Measurements from ENCODE around the gene IPMK. TPM values are rescaled to one million over a fixed set of nuclear protein-coding genes. Genes with fewer than 3 reads are reported as not detected.
"Not testable (repeated sequence)": the region's sequence is repeated elsewhere in the genome, so short reads cannot be mapped to it uniquely, and the experiment has no call there.

Gene IPMK
- total RNA-seq, 2 donors from 2014 or later = 1.5 to 7.5 TPM

DNA sequence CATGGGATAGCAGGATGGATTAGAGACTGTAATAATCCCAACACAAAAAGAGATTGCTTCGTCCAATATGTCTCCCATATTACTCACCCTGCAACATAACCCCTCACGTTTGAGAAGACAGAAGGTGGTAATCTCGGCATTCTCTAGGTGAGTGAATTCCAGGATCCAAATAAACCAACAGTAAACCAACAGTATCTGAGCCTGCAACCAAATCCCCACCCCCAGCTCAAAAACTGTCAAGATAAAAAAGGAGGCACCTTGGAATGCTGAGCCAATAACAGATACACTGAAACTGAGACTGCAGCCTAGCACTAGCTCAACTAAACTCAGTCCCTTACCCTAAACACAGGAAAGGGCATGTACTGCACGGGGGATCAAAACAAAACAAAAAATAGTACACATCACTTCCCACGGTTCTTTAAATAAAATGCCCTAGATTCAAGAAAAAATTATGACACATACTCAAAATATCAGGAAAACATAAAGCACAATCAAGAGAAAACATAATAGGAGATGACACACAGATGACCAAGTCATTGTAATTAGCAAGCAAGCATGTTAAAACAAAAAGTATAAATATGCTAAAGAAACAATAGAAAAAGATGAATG, 28.0 kb downstream of the IPMK start:
- H3K36me3 ChIP-seq = no peaks in the 10 kb centered on the region
- ATAC-seq (ENCODE audit: insufficient number of reproducible peaks, low FRiP score, low read depth) (no peak), DNase-seq (ENCODE audit: low spot score) (no peak)
- H3K4me3 ChIP-seq = no peak overlapping the region
- peaks cover 0 to 8% of the 10 kb centered on the region in 2 donors for H3K4me1 ChIP-seq (ENCODE audit: control insufficient read depth in 1 of 2, low read depth in 2 of 2)
- TF ChIP-seq, protein P1, sequence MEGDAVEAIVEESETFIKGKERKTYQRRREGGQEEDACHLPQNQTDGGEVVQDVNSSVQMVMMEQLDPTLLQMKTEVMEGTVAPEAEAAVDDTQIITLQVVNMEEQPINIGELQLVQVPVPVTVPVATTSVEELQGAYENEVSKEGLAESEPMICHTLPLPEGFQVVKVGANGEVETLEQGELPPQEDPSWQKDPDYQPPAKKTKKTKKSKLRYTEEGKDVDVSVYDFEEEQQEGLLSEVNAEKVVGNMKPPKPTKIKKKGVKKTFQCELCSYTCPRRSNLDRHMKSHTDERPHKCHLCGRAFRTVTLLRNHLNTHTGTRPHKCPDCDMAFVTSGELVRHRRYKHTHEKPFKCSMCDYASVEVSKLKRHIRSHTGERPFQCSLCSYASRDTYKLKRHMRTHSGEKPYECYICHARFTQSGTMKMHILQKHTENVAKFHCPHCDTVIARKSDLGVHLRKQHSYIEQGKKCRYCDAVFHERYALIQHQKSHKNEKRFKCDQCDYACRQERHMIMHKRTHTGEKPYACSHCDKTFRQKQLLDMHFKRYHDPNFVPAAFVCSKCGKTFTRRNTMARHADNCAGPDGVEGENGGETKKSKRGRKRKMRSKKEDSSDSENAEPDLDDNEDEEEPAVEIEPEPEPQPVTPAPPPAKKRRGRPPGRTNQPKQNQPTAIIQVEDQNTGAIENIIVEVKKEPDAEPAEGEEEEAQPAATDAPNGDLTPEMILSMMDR (IDR thresholded peaks at IDR 0.05) = no peak
- H3K27me3 ChIP-seq (replicated peaks; ENCODE audit: insufficient read depth) = no peaks in the 10 kb centered on the region
- H3K9me3 ChIP-seq = no peaks in the 10 kb centered on the region
- no peak overlapping the region for H3K27ac ChIP-seq

DNA sequence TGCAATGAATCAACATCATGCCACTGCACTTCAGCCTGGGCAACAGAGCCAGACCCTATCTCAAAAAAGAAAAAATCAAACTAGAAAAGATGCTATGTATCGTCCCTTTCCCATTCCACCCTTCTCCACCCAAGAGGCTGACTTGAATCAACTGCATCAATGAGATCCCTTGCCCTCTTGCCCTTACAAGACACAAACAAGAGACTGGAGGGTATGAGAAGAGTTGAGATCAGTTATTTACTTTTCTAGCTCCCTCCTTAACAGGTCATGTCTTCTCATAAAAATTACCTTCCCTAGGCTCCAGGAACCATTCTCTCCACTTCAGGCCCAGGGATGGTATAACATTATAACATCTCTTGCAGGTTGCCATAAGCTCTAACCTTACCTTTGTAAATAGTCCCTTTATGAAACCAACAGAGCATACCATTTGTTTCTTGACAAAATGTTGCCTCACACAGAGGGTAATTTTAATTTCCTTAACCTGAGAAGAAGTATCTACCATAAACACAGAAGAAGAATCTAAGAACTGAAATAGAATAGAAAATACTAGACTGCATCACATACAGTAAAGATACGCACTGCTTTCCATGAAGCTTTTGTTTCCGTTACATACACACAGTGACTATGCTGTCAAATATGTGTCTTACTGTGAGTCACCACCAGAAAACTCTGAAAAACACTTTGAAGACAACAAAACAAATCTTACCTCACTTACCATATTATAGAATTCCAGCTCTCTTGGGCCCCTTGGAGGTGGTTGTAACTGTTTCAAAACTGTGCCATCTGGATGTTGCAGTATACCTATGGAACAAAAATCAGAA, 30.5 kb downstream of the IPMK start:
- no peaks in the 10 kb centered on the region for H3K36me3 ChIP-seq
- ATAC-seq (ENCODE audit: insufficient number of reproducible peaks, low FRiP score, low read depth) (no peak), DNase-seq (ENCODE audit: low spot score) (no peak)
- H3K4me1 ChIP-seq (ENCODE audit: control insufficient read depth in 1 of 2, low read depth in 2 of 2) = peaks cover 0 to 8% of the 10 kb centered on the region in 2 donors
- H3K27me3 ChIP-seq (replicated peaks; ENCODE audit: insufficient read depth) = no peaks in the 10 kb centered on the region
- no peak overlapping the region for H3K4me3 ChIP-seq
- TF ChIP-seq, protein P1 (IDR thresholded peaks at IDR 0.05) = no peak
- H3K9me3 ChIP-seq = no peaks in the 10 kb centered on the region
- H3K27ac ChIP-seq = no peak overlapping the region

DNA sequence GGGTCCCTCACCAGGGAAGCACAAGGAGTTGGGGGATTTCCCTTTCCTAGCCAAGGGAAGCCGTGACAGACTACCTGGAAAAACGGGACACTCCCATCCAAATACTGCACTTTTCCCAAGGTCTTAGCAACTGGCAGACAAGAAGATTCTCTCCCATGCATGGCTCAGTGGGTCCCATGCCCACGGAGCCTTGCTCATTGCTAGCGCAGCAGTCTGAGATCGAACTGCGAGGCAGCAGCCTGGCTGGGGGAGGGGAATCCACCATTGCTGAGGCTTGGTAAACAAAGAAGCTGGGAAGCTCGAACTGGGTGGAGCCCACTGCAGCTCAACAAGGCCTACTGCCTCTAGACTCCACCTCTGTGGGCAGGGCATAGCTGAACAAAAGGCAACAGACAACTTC, 37.8 kb downstream of the IPMK start:
- not testable (repeated sequence) for H3K36me3 ChIP-seq; DNase-seq (ENCODE audit: low spot score); ATAC-seq (ENCODE audit: insufficient number of reproducible peaks, low FRiP score, low read depth); H3K27me3 ChIP-seq (replicated peaks; ENCODE audit: insufficient read depth); H3K9me3 ChIP-seq; H3K4me3 ChIP-seq; H3K4me1 ChIP-seq (ENCODE audit: control insufficient read depth in 1 of 2, low read depth in 2 of 2); H3K27ac ChIP-seq

DNA sequence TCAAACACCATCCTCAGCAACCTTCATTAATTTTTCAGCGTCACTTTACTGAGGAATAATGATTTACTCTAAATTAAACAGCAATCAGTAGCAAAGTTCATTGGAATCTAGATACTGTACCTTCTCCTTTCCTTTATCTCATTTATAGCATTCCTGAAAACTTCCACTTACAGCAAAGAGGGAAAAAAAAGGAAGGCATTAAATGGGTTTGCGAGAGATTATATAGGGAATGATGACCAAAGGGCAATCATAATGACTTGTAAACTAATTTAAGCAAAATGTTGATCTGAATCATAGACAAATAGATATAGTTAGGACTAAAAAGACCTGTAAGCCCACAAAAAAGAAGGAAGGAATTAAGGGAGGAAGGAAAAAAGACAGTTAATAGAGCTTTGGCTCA, 42.0 kb downstream of the IPMK start:
- Histone ChIP-seq H3K4me1 (ENCODE audit: control insufficient read depth in 1 of 2, low read depth in 2 of 2) (no peaks in the 10 kb centered on the region), H3K4me3 (no peak overlapping the region), H3K27me3 (replicated peaks; ENCODE audit: insufficient read depth) (no peaks in the 10 kb centered on the region), H3K36me3 (no peaks in the 10 kb centered on the region), H3K27ac (no peak overlapping the region), H3K9me3 (no peaks in the 10 kb centered on the region)
- ATAC-seq (ENCODE audit: insufficient number of reproducible peaks, low FRiP score, low read depth) = no peak
- TF ChIP-seq, protein P1 (IDR thresholded peaks at IDR 0.05) = no peak
- no peak for DNase-seq (ENCODE audit: low spot score)

DNA sequence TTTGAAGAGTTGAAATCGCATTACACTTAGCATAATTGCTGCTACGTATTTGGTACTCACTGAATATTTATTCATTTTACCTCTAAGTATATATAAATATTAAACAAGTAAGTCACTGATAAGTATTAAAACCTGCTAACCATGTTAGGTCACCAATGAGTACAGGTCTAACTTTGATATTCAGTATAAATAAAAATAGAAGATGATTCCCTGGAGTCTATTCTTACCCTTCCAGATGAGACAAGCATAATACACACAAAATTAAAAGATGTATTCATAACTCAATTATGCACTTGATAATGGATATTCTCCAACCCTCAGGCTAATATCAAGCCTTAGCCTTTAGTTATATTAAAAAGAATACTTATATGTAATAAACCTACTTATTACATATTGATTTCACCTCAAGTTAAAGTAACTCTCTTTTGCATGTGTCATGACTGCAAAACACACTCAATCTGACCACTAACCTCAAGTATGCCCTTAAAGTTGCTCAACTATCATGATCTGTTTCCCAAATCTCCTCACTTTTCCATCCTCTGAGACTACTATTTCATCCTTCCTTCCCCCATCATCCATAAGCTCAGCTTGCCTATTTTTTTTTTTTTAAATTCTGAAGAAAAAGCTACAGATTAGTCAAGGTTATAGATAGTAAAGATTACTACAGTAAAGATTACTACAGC, 46.8 kb downstream of the IPMK start:
- Histone ChIP-seq H3K9me3 (no peaks in the 10 kb centered on the region), H3K36me3 (no peaks in the 10 kb centered on the region), H3K4me3 (no peak overlapping the region), H3K27ac (no peak overlapping the region), H3K27me3 (replicated peaks; ENCODE audit: insufficient read depth) (no peaks in the 10 kb centered on the region), H3K4me1 (ENCODE audit: control insufficient read depth in 1 of 2, low read depth in 2 of 2) (no peaks in the 10 kb centered on the region)
- DNase-seq (ENCODE audit: low spot score) (no peak), ATAC-seq (ENCODE audit: insufficient number of reproducible peaks, low FRiP score, low read depth) (no peak)
- TF ChIP-seq, protein P1 (IDR thresholded peaks at IDR 0.05) = no peak

All from thoracic aorta (tissue), 2 donors.